D721Med (cell line): ENCODE measurements around the gene COPZ2.
"Not testable (repeated sequence)": the region's sequence is repeated elsewhere in the genome, so short reads cannot be mapped to it uniquely, and the experiment has no call there.

Experiments
- DNase-seq: peaks from one replicate; pipeline ENCODE4 v3.0.0; 2011; ENCODE audit warnings: low spot score; ENCODE audit not compliant: insufficient read length
- FAIRE-seq: peaks from 2 replicates; lab custom pipeline; 2011; peaks lifted over from hg19 to GRCh38; lab: Jason Lieb, UNC
- CTCF ChIP-seq: IDR thresholded peaks from 2 replicates; pipeline ENCODE4 v1.5.1; 2012; ENCODE audit warnings: mild to moderate bottlenecking, control low read depth; ENCODE audit not compliant: insufficient read depth; ENCODE audit errors: missing control alignments

COPZ2 gene

GRCh38 chr17:48037036-48037837 lies at the start of gene COPZ2:
COPZ2 (minus strand) TSS chr17:48037797; CDS start chr17:48037777, 20 bp downstream.
- TF ChIP-seq CTCF: no peak
- FAIRE-seq: no peak

GRCh38 chr17:48084932-48085331 lies 47.3 kb upstream of the COPZ2 start:
- DNase-seq (no peak), FAIRE-seq (no peak)
- no peak for TF ChIP-seq CTCF

More at GRCh38 chr17:48037036-48037837, at the start of gene COPZ2:
- no peak for DNase-seq

- TF ChIP-seq CTCF: no peak
- no peak for DNase-seq
- FAIRE-seq: no peak
Measured at GRCh38 chr17:48081858-48082257, 44.3 kb upstream of the COPZ2 start.

GRCh38 chr17:48077152-48077551 lies 39.6 kb upstream of the COPZ2 start:
- not testable (repeated sequence) for FAIRE-seq, DNase-seq

GRCh38 chr17:48074322-48075081 lies 36.9 kb upstream of the COPZ2 start:
- peak; percentile 99 for TF ChIP-seq CTCF
- FAIRE-seq (no peak), DNase-seq (no peak)

GRCh38 chr17:48073566-48074094 lies 36.0 kb upstream of the COPZ2 start:
- FAIRE-seq, DNase-seq: not testable (repeated sequence)

GRCh38 chr17:48072811-48073210 lies 35.2 kb upstream of the COPZ2 start:
- not testable (repeated sequence) for DNase-seq, FAIRE-seq

- TF ChIP-seq CTCF: no peak
- DNase-seq: no peak
- FAIRE-seq: no peak
Measured at GRCh38 chr17:48071654-48072053, 34.1 kb upstream of the COPZ2 start.
